DOHH2 (cell line): ENCODE measurements around the gene PLPPR3.

Experiments
- H3F3A ChIP-seq: fragments of 200-600 bp; sonication (generic), shearing (Covaris generic); 2 replicates; pipeline ENCODE4 v1.6.0; 2016; ENCODE audit warnings: antibody characterized with exemption, mild to moderate bottlenecking; ENCODE audit not compliant: control insufficient read depth, insufficient read depth
- H3K27ac ChIP-seq: fragments of 200-600 bp; sonication (generic); 2 replicates; pipeline ENCODE4 v1.5.1; 2014; ENCODE audit warnings: low read depth, mild to moderate bottlenecking, low read length, moderate library complexity
- H3K27me3 ChIP-seq: fragments of 200-600 bp; sonication (generic); 2 replicates; pipeline ENCODE4 v1.6.1; 2014; ENCODE audit warnings: mild to moderate bottlenecking, low read length, mixed read lengths; ENCODE audit not compliant: control insufficient read depth
- H3K36me3 ChIP-seq: fragments of 200-600 bp; sonication (generic); 2 replicates; pipeline ENCODE4 v1.6.1; 2014; ENCODE audit warnings: mild to moderate bottlenecking, low read length, moderate library complexity, mixed read lengths; ENCODE audit not compliant: control insufficient read depth
- H3K4me1 ChIP-seq: fragments of 200-600 bp; sonication (generic); 2 replicates; pipeline ENCODE4 v1.6.1; 2014; ENCODE audit warnings: mild to moderate bottlenecking, low read length, mixed read lengths; ENCODE audit not compliant: control insufficient read depth
- H3K4me2 ChIP-seq: fragments of 200-600 bp; sonication (generic); 2 replicates; pipeline ENCODE4 v1.6.0; 2014; ENCODE audit warnings: mild to moderate bottlenecking, low read length, moderate library complexity
- H3K4me3 ChIP-seq: fragments of 200-600 bp; sonication (generic); 2 replicates; pipeline ENCODE4 v1.5.1; 2014; ENCODE audit warnings: mild to moderate bottlenecking, low read length, mixed read lengths
- H3K79me2 ChIP-seq: fragments of 200-600 bp; sonication (generic); 2 replicates; pipeline ENCODE4 v1.6.1; 2014; ENCODE audit warnings: mild to moderate bottlenecking, low read length, mixed read lengths; ENCODE audit not compliant: control insufficient read depth
- H3K9me2 ChIP-seq: fragments of 200-600 bp; sonication (generic); replicated peaks from 2 replicates; pipeline ENCODE4 v1.6.1; 2014; ENCODE audit warnings: mild to moderate bottlenecking, low read length, mixed read lengths; ENCODE audit not compliant: control insufficient read depth
- H3K9me3 ChIP-seq: fragments of 200-600 bp; sonication (generic); 2 replicates; pipeline ENCODE4 v1.6.1; 2014; ENCODE audit warnings: antibody characterized with exemption, low read length, mixed read lengths; ENCODE audit not compliant: control insufficient read depth, insufficient read depth
- H4K20me1 ChIP-seq: fragments of 200-600 bp; sonication (generic); 2 replicates; pipeline ENCODE4 v1.6.0; 2014; ENCODE audit warnings: low read depth, mild to moderate bottlenecking, antibody characterized with exemption, low read length, moderate library complexity; ENCODE audit not compliant: control insufficient read depth, insufficient read depth
- EZH2phosphoT487 ChIP-seq: fragments of 200-600 bp; sonication (generic); IDR thresholded peaks from 2 replicates; pipeline ENCODE4 v1.6.1; 2017; ENCODE audit warnings: borderline replicate concordance, mild to moderate bottlenecking, antibody characterized with exemption, low read length, moderate library complexity, mixed read lengths
- TF ChIP-seq, protein P1 (sequence below): fragments of 200-600 bp; sonication (generic); IDR thresholded peaks from one replicate; pipeline ENCODE4 v1.5.1; 2014; ENCODE audit warnings: antibody characterized with exemption, mild to moderate bottlenecking, low read depth, low read length; ENCODE audit not compliant: poor library complexity, severe bottlenecking

The PLPPR3 gene

DNA sequence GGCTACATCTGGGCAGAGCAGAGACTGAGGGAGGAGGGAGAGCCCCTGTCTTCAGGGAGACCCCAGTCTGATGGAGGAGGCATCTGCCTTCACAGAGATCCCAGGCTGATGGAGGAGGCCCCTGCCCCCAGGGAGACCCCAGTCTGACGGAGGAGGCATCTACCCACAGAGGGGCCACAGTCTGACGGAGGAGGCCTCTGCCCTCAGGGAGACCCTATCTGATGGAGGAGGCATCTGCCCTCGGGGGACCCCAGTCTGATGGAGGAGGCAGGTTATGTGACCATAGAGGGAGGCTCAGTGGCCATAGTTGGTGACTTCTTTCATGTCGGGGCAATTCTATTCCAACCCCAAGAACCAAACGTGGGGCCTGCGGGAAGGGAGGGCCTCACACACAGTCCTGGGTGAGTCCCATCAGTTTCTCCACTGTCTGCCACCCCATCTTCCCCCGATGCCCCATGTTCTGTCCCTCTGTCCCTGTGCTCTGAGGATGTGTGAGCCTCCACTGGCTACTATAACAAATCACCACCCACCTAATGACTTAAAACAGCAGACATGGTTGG is 56.5 kb downstream of the PLPPR3 start:
- Histone ChIP-seq H3K79me2 (no peaks in the 10 kb centered on the region), H3K4me2 (no peak overlapping the region), H3F3A (no peaks in the 10 kb centered on the region), H3K27me3 (no peaks in the 10 kb centered on the region), H3K9me2 (no peaks in the 10 kb centered on the region), H3K4me1 (peaks cover under 1% of the 10 kb centered on the region; the same call in 1 of the 2 replicates), H3K9me3 (no peaks in the 10 kb centered on the region), H4K20me1 (no peaks in the 10 kb centered on the region), H3K27ac (no peak overlapping the region), H3K36me3 (no peaks in the 10 kb centered on the region), H3K4me3 (no peak overlapping the region)
- TF ChIP-seq, protein P1, sequence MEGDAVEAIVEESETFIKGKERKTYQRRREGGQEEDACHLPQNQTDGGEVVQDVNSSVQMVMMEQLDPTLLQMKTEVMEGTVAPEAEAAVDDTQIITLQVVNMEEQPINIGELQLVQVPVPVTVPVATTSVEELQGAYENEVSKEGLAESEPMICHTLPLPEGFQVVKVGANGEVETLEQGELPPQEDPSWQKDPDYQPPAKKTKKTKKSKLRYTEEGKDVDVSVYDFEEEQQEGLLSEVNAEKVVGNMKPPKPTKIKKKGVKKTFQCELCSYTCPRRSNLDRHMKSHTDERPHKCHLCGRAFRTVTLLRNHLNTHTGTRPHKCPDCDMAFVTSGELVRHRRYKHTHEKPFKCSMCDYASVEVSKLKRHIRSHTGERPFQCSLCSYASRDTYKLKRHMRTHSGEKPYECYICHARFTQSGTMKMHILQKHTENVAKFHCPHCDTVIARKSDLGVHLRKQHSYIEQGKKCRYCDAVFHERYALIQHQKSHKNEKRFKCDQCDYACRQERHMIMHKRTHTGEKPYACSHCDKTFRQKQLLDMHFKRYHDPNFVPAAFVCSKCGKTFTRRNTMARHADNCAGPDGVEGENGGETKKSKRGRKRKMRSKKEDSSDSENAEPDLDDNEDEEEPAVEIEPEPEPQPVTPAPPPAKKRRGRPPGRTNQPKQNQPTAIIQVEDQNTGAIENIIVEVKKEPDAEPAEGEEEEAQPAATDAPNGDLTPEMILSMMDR = no peak
- no peak for TF ChIP-seq EZH2phosphoT487

DNA sequence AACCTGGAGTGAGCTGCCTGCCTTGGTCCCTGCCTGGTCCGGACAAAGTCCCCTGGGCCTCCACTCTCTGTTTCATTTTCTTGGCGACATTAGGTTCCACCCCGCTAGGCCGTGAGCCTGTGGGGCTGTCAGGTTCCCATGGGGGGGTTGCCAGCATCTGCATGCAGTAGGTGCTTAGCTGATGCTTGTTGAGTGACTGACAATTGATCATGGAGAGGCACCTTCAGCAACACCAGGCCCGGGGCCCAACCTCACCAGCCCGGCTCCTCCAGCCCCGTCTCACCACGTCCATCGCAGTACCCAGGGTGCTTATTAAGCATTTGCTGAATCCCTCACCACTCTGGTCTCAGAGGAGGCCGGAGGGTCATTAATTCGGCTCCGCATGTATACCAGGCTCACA is 57.5 kb downstream of the PLPPR3 start:
- H4K20me1 ChIP-seq = no peaks in the 10 kb centered on the region
- no peaks in the 10 kb centered on the region for H3F3A ChIP-seq
- no peaks in the 10 kb centered on the region for H3K9me3 ChIP-seq
- no peaks in the 10 kb centered on the region for H3K36me3 ChIP-seq
- H3K79me2 ChIP-seq = no peaks in the 10 kb centered on the region
- H3K27me3 ChIP-seq = no peaks in the 10 kb centered on the region
- no peaks in the 10 kb centered on the region for H3K9me2 ChIP-seq
- H3K27ac ChIP-seq = no peak overlapping the region
- TF ChIP-seq, protein P1 = no peak
- TF ChIP-seq EZH2phosphoT487 = no peak
- H3K4me1 ChIP-seq = no peaks in the 10 kb centered on the region
- no peak overlapping the region for H3K4me2 ChIP-seq
- H3K4me3 ChIP-seq = no peak overlapping the region

DNA sequence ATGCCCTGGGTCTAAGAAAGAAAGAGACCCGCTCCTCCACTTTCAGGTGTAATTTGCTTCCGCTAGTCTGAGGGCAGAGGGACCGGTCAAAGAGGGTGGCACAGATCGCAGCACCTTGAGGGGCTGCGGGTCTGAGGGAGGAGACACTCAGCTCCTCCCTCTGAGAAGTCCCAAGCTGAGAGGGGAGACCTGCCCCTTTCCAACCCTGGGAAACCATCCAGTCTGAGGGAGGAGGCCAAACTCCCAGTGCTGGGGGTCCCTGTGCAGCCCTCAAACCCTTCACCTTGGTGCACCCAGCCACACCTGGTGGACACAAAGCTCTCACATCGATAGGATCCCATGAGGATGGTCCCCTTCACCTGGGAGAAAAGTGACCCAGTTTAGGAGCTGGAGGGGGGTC is 57.9 kb downstream of the PLPPR3 start:
- H3K27me3 ChIP-seq = no peaks in the 10 kb centered on the region

More for the DNA sequence above, 57.9 kb downstream of the PLPPR3 start:
- Histone ChIP-seq H3K4me3 (no peak overlapping the region), H3K4me1 (no peaks in the 10 kb centered on the region), H3K9me3 (no peaks in the 10 kb centered on the region), H4K20me1 (no peaks in the 10 kb centered on the region), H3F3A (no peaks in the 10 kb centered on the region), H3K9me2 (no peaks in the 10 kb centered on the region), H3K27ac (no peak overlapping the region), H3K79me2 (no peaks in the 10 kb centered on the region), H3K36me3 (no peaks in the 10 kb centered on the region), H3K4me2 (no peak overlapping the region)
- TF ChIP-seq, protein P1 = no peak
- TF ChIP-seq EZH2phosphoT487 = no peak
